T47D (cell line): ENCODE results near the gene PRTG.
A peak's percentile ranks its signal among the peaks of the same experiment; 100 is the strongest.
"Not testable (repeated sequence)": the region's sequence is repeated elsewhere in the genome, so short reads cannot be mapped to it uniquely, and the experiment has no call there.

ENCODE experiments used
- DNase-seq, 2 experiments: peaks; one replicate each; pipeline versions ENCODE4 v3.0.0 to v3.0.0-alpha.2; 2011 to 2012; ENCODE audit warnings: low read depth in 1 of 2, low spot score in 1 of 2
- JUND ChIP-seq: IDR thresholded peaks from 2 replicates; pipeline ENCODE4 v1.6.1; 2012; ENCODE audit warnings: low read depth
- in situ Hi-C: cut with HindIII; loops from 2 replicates; pipeline ENCODE4 v1.10.0; 2016; ENCODE audit warnings: low sequenced_read_pairs, low pct_unique_long_range_greater_than_20kb

Gene PRTG

DNA sequence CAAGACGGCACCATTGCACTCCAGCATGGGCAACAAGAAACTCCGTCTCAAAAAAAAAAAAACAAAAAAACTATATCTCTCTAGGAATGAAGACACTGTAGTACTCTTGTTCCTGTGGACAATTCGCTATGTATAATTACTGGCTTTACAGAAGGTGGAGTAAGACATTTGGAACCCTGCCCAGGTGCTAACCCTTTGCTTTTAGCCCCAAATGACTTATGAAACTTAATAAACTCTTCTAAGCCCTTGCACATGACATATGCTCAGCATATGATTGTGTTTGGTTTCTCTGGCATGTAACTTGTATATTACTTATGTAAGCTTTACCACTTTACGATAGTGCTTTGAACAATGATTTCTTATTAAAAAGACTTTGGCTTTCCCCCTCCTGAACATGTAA is 27.3 kb upstream of the PRTG start:
- no peak for TF ChIP-seq JUND
- in situ Hi-C loops, result no loop called here
- no peak for DNase-seq

DNA sequence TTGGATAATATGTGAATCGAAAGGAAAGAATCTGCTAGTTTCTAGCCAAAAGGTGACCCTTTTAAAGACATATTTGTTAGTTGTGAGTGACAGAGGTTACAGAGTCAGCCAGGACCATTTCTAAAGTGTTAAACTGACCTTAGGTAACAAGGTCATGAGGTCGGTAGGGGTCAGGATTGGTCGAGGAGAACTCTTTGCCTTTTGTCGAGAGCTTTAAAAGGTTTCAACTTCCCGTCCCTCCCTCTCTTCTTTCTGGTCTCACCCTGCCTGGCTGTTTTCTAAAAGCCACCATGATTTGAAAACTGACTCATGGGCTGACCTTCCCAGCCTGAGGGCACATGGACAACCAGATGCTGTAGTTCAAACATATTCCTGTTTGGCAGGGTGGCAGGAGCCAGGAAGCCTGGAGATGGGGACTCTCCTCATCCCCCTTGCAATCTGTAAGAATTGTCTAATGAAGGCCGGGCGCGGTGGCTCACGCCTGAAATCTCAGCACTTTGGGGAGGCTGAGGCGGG is 25.8 kb upstream of the PRTG start:
- TF ChIP-seq JUND, result no peak

DNA sequence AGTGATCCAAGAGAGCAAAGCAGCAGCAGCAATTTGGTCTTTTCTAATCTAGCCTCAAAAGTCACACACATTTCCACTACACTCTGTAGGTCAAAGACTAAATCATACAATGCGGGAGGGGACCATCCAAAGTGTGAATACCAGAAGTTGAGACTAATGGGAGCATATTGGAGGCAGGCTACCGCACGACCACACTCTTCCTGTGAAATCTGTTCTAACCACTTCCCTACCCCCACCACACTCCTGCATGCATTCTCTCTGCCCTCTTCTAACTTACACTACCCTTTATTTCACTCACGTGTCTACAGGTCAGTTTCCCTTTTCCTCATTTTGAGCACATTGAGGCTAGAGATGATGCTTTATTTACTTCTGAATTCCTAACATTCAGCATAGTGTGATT is 23.7 kb upstream of the PRTG start:
- no peak for DNase-seq
- no peak for TF ChIP-seq JUND
- in situ Hi-C loops, result no loop called here

More for the DNA sequence above, 25.8 kb upstream of the PRTG start:
- in situ Hi-C loops, result no loop called here
- peak in 1 of 2 experiments; percentile 28 for DNase-seq

GRCh38 chr15:55764398-55764797 is 21.4 kb upstream of the PRTG start:
- no peak for TF ChIP-seq JUND
- in situ Hi-C loops, result no loop called here
- DNase-seq, result no peak

DNA sequence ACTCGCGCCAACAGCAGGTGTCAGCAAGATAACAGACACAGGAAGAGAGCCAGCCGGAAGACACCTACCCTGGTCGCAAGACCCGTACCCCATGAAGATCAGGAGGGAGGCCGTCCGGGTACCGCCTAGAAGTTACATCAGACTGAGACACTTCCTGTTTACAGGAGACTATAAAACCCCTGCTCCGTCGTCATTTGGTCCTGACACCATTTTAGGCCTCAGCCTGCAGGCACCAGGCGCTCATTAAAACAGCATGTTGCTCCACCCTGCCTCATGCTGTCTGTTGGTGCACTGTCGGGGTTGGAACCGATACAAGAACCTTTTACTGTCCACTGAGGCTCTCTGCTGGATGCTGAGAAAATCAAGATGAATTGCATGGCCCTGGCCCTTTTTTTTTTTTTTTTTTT is 15.6 kb upstream of the PRTG start:
- in situ Hi-C loops, result no loop called here
- TF ChIP-seq JUND, result no peak
- DNase-seq, result no peak

DNA sequence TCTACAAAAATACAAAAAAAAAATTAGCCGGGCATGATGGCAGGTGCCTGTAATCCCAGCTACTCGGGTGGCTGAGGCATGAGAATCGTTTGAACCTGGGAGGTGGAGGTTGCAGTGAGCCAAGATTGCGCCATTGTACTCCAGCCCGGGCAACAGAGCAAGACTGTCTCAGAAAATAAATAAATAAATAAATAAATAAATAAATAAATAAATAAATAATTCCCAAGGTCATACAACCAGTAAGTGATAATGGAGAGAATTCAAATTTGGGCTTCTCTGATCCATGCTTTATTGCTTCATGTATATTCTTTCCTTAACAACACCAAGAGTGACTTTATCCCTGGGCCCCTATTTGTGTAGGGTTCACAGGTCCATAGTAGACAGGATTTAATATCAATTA is 10.5 kb upstream of the PRTG start:
- in situ Hi-C loops, DNase-seq: not testable (repeated sequence)

GRCh38 chr15:55750706-55751105 is 7.8 kb upstream of the PRTG start:
- TF ChIP-seq JUND, result no peak
- in situ Hi-C loops, result no loop called here
- no peak for DNase-seq

DNA sequence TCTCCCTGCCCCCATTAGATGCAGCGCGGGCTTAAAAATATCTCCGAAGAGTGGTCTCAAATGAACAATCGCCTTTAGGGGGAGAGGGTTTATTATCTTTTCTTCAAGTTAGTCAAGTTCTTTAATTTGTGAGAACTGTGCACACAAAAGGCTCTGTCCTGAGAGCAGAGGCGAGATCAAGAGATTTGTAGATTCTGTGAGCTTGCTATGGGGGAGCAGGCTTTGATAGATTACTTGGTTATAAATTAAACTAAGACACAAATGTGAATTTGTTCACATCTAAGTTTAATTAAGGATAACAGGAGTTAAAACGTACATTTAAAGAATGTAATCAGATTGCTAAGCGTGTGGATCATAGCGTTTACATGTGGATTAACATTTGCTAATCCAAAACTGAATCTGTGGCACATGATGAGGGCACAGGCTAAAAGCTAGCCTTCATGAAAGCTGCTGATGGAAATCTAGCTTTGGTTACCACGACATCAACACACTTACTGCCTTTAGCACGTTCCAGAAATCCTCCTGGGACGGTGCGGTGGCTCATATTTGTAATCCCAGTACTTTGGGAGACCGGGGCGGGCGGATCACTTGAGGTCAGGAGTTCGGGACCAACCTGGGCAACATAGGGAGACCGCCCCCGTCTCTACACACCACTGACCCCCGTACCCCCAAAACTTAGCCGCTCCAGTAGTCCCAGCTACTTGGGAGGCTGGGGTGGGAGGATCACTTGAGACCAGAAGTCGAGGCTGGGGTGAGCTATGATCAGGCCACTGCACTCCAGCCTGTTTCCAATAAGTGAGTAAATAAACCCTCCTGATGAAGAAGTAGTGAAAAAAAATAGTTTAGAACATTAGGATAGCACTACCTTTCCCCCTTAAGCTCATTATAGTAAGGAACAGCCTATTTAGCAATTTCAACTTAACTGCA is 1.0 kb upstream of the PRTG start:
- in situ Hi-C loops, result no loop called here
- TF ChIP-seq JUND, result no peak

DNA sequence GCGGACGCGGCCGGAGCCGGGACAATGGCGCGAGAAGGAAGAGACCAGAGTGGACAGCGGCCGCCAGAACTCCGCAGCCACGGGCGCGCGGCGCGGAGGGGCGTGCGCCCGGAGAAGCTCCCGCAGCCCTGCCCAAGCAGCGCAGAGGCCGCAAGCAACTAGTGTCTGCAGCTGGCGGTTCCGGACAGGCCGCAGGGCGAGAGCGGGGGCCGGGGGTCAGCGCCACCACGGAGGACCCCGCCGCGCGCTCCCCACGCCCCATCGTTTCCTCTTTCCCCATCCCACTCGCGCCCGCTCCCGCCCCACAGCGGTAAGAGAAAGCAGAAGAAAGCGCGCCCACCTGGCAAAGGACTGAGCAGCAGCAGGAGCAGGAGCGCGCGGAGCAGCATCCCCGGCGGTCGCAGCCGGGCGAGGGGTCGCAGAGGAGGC is 440 bp downstream of the PRTG start:
- peak; percentile 26 to 51 for DNase-seq
- in situ Hi-C loops, result no loop called here
- no peak for TF ChIP-seq JUND

More for the DNA sequence above, 1.0 kb upstream of the PRTG start:
- DNase-seq, result no peak

- in situ Hi-C loops, result no loop called here
- no peak for TF ChIP-seq JUND
- DNase-seq, result peak; percentile 24 to 39
These were observed 987 bp downstream of the PRTG start for GRCh38 chr15:55741833-55742497.

- in situ Hi-C loops, result no loop called here
- TF ChIP-seq JUND, result no peak
- DNase-seq, result no peak
These were observed 1.7 kb downstream of the PRTG start for GRCh38 chr15:55740981-55741832.

- no peak for DNase-seq
- TF ChIP-seq JUND, result no peak
- in situ Hi-C loops, result no loop called here
These were observed 2.5 kb downstream of the PRTG start for GRCh38 chr15:55740359-55740878.

DNA sequence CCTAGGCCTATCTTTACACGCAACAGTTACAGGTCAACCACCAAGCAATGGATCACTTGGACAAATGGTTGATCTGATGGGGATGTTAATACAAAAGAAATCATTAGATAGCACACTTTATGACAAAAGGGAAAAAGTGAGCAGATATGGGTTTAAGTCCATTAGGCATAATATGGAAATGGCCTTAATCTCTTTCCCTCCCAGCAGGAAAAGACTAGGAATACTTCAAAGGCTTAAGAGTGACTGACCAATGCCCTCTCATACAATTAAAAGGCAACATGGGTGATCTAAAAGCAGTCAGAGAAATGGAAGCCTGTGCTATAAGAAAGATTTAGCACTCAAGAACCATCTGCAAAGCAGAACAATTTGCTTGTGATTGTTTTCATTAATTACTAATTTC is 3.3 kb downstream of the PRTG start:
- in situ Hi-C loops, result no loop called here
- no peak for DNase-seq
- TF ChIP-seq JUND, result no peak
